Hepatocyte (in vitro differentiated cells): ENCODE results near the gene PIK3AP1. TPM values are rescaled to one million over a fixed set of nuclear protein-coding genes. Genes with fewer than 3 reads are reported as not detected.

Experiments used
- DNase-seq: peaks from one replicate; pipeline ENCODE4 v3.0.0-alpha.2; 2016; ENCODE audit warnings: low spot score
- H2AFZ ChIP-seq: fragments of 200-600 bp; sonication (generic); 2 replicates; pipeline ENCODE4 v1.6.0; 2016; ENCODE audit warnings: antibody characterized with exemption, mild to moderate bottlenecking
- H3K27ac ChIP-seq: fragments of 200-600 bp; sonication (generic); 2 replicates; pipeline ENCODE4 v1.5.1; 2016; ENCODE audit warnings: mild to moderate bottlenecking
- H3K27me3 ChIP-seq: fragments of 200-600 bp; sonication (generic); 2 replicates; pipeline ENCODE4 v1.6.1; 2016
- H3K36me3 ChIP-seq: fragments of 200-600 bp; sonication (generic); replicated peaks from 2 replicates; pipeline ENCODE4 v1.5.1; 2016; ENCODE audit warnings: low read depth; ENCODE audit not compliant: insufficient read depth
- H3K4me1 ChIP-seq: fragments of 200-600 bp; sonication (generic); 2 replicates; pipeline ENCODE4 v1.5.1; 2016; ENCODE audit warnings: mild to moderate bottlenecking, moderate library complexity; ENCODE audit not compliant: insufficient read depth
- H3K4me2 ChIP-seq: fragments of 200-600 bp; sonication (generic); 2 replicates; pipeline ENCODE4 v1.6.0; 2016
- H3K4me3 ChIP-seq: fragments of 200-600 bp; sonication (generic); 2 replicates; pipeline ENCODE4 v1.5.1; 2016; ENCODE audit warnings: mild to moderate bottlenecking
- H3K79me2 ChIP-seq: fragments of 200-600 bp; sonication (generic); 2 replicates; pipeline ENCODE4 v1.6.0; 2017; ENCODE audit warnings: mild to moderate bottlenecking
- H3K9me2 ChIP-seq: fragments of 200-600 bp; sonication (generic); replicated peaks from 2 replicates; pipeline ENCODE4 v1.6.0; 2017; ENCODE audit warnings: mild to moderate bottlenecking; ENCODE audit not compliant: insufficient read depth
- H3K9me3 ChIP-seq: fragments of 200-600 bp; sonication (generic); 2 replicates; pipeline ENCODE4 v1.5.1; 2016; ENCODE audit warnings: low read depth, mild to moderate bottlenecking
- H4K20me1 ChIP-seq: fragments of 200-600 bp; sonication (generic); 2 replicates; pipeline ENCODE4 v1.6.0; 2016; ENCODE audit warnings: mild to moderate bottlenecking; ENCODE audit not compliant: insufficient read depth, poor library complexity, severe bottlenecking
- CTCF ChIP-seq: fragments of 200-600 bp; sonication (generic); IDR thresholded peaks from 2 replicates; pipeline ENCODE4 v1.5.1; 2016; ENCODE audit warnings: antibody characterized with exemption, mild to moderate bottlenecking; ENCODE audit not compliant: poor library complexity
- EZH2 ChIP-seq: fragments of 200-600 bp; sonication (generic); IDR thresholded peaks from 2 replicates; pipeline ENCODE4 v1.6.1; 2016; ENCODE audit warnings: antibody characterized with exemption, mild to moderate bottlenecking, borderline replicate concordance
- EZH2phosphoT487 ChIP-seq: fragments of 200-600 bp; sonication (generic); IDR thresholded peaks from one replicate; pipeline ENCODE4 v1.6.1; 2018; ENCODE audit warnings: antibody characterized with exemption, mild to moderate bottlenecking, low read depth, moderate library complexity; ENCODE audit not compliant: unreplicated experiment, severe bottlenecking
- WGBS: methylation state at CpG from one replicate; pipeline ENCODE4 v1.1.6; 2016; ENCODE audit warnings: low lambda C conversion rate; ENCODE audit errors: missing lambda C conversion rate; 5-methylcytosine and 5-hydroxymethylcytosine counted together
- polyA plus RNA-seq: library from polyadenylated mRNA; unstranded; fragments of >200 nt; fragmentation: Nextera tagmentation; extraction: Ambion mirVana; gene quantifications from 2 replicates; pipeline ENCODE4 v1.2.1, GENCODE V29; 2016
- total RNA-seq: library from RNA; depleted of rRNA; stranded (reverse); fragments of >200 nt; gene quantifications from 2 replicates; pipeline ENCODE4 v1.2.3, GENCODE V29; 2014

The PIK3AP1 gene
- total and polyA plus RNA-seq, 2 experiments from 2014 or later: 2.5 to 8.4 TPM

- no peaks in the 10 kb centered on the region for H3K4me1 ChIP-seq
- no peaks in the 10 kb centered on the region for H3K36me3 ChIP-seq
- no peak overlapping the region for H3K27ac ChIP-seq
- no peak overlapping the region for H3K4me2 ChIP-seq
- no peak for DNase-seq
- WGBS: 95% methylated on average over 1 of the region's 1 CpG
- no peaks in the 10 kb centered on the region for H3K9me3 ChIP-seq
- H3K27me3 ChIP-seq: no peaks in the 10 kb centered on the region
- no peaks in the 10 kb centered on the region for H3K9me2 ChIP-seq
- H3K4me3 ChIP-seq: no peak overlapping the region
- no peaks in the 10 kb centered on the region for H4K20me1 ChIP-seq
- no peaks in the 10 kb centered on the region for H3K79me2 ChIP-seq
- no peak for TF ChIP-seq EZH2
- TF ChIP-seq CTCF: no peak
- TF ChIP-seq EZH2phosphoT487: no peak
- no peak overlapping the region for H2AFZ ChIP-seq
Observed at GRCh38 chr10:96657385-96657784, 62.9 kb downstream of the PIK3AP1 start.

- WGBS: 91% methylated on average over 9 of the region's 9 CpGs
- Histone ChIP-seq H3K4me2 (no peak overlapping the region), H3K79me2 (no peaks in the 10 kb centered on the region), H3K4me1 (no peaks in the 10 kb centered on the region), H3K27me3 (no peaks in the 10 kb centered on the region), H3K27ac (no peak overlapping the region), H3K4me3 (no peak overlapping the region), H4K20me1 (no peaks in the 10 kb centered on the region), H3K9me3 (no peaks in the 10 kb centered on the region), H3K36me3 (no peaks in the 10 kb centered on the region), H2AFZ (no peak overlapping the region), H3K9me2 (no peaks in the 10 kb centered on the region)
- TF ChIP-seq CTCF: no peak
- TF ChIP-seq EZH2: no peak
- TF ChIP-seq EZH2phosphoT487: no peak
- DNase-seq: no peak
Observed at GRCh38 chr10:96656839-96657238, 63.5 kb downstream of the PIK3AP1 start.

GRCh38 chr10:96656198-96656577 lies 64.1 kb downstream of the PIK3AP1 start:
- TF ChIP-seq EZH2 (no peak), CTCF (no peak), EZH2phosphoT487 (no peak)
- no peaks in the 10 kb centered on the region for H3K4me1 ChIP-seq
- 90% methylated on average over 3 of the region's 3 CpGs for WGBS
- no peaks in the 10 kb centered on the region for H3K27me3 ChIP-seq
- no peaks in the 10 kb centered on the region for H3K9me2 ChIP-seq
- no peak for DNase-seq
- H3K79me2 ChIP-seq: no peaks in the 10 kb centered on the region
- H2AFZ ChIP-seq: no peak overlapping the region
- H3K4me3 ChIP-seq: no peak overlapping the region
- H3K9me3 ChIP-seq: no peaks in the 10 kb centered on the region
- no peaks in the 10 kb centered on the region for H4K20me1 ChIP-seq
- H3K36me3 ChIP-seq: no peaks in the 10 kb centered on the region
- no peak overlapping the region for H3K4me2 ChIP-seq
- no peak overlapping the region for H3K27ac ChIP-seq

- DNase-seq: no peak
- no peaks in the 10 kb centered on the region for H3K36me3 ChIP-seq
- WGBS: 93% methylated on average over 7 of the region's 7 CpGs
- H3K27ac ChIP-seq: no peak overlapping the region
- no peaks in the 10 kb centered on the region for H3K9me3 ChIP-seq
- H3K79me2 ChIP-seq: no peaks in the 10 kb centered on the region
- H3K9me2 ChIP-seq: no peaks in the 10 kb centered on the region
- H3K4me1 ChIP-seq: no peaks in the 10 kb centered on the region
- TF ChIP-seq EZH2: no peak
- no peak for TF ChIP-seq CTCF
- no peak for TF ChIP-seq EZH2phosphoT487
- no peak overlapping the region for H2AFZ ChIP-seq
- no peaks in the 10 kb centered on the region for H3K27me3 ChIP-seq
- H3K4me2 ChIP-seq: no peak overlapping the region
- H4K20me1 ChIP-seq: no peaks in the 10 kb centered on the region
- no peak overlapping the region for H3K4me3 ChIP-seq
Observed at GRCh38 chr10:96655461-96656197, 64.7 kb downstream of the PIK3AP1 start.
